T-helper 1 cell (primary cell): ENCODE measurements around the gene SENP5.
"Not testable (repeated sequence)": the region's sequence is repeated elsewhere in the genome, so short reads cannot be mapped to it uniquely, and the experiment has no call there.

Experiments
- DNase-seq, 5 donors: peaks; one replicate each; pipeline ENCODE4 v3.0.0-alpha.2; 2012 to 2020
- total RNA-seq, 4 donors: gene quantifications; one replicate each; lab custom pipeline; 2026; lab: John Stamatoyannopoulos, UW

The SENP5 gene, protein sequence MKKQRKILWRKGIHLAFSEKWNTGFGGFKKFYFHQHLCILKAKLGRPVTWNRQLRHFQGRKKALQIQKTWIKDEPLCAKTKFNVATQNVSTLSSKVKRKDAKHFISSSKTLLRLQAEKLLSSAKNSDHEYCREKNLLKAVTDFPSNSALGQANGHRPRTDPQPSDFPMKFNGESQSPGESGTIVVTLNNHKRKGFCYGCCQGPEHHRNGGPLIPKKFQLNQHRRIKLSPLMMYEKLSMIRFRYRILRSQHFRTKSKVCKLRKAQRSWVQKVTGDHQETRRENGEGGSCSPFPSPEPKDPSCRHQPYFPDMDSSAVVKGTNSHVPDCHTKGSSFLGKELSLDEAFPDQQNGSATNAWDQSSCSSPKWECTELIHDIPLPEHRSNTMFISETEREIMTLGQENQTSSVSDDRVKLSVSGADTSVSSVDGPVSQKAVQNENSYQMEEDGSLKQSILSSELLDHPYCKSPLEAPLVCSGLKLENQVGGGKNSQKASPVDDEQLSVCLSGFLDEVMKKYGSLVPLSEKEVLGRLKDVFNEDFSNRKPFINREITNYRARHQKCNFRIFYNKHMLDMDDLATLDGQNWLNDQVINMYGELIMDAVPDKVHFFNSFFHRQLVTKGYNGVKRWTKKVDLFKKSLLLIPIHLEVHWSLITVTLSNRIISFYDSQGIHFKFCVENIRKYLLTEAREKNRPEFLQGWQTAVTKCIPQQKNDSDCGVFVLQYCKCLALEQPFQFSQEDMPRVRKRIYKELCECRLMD
- 97.7 to 114 (median 104) reads per million in 4 donors for total RNA-seq

DNA sequence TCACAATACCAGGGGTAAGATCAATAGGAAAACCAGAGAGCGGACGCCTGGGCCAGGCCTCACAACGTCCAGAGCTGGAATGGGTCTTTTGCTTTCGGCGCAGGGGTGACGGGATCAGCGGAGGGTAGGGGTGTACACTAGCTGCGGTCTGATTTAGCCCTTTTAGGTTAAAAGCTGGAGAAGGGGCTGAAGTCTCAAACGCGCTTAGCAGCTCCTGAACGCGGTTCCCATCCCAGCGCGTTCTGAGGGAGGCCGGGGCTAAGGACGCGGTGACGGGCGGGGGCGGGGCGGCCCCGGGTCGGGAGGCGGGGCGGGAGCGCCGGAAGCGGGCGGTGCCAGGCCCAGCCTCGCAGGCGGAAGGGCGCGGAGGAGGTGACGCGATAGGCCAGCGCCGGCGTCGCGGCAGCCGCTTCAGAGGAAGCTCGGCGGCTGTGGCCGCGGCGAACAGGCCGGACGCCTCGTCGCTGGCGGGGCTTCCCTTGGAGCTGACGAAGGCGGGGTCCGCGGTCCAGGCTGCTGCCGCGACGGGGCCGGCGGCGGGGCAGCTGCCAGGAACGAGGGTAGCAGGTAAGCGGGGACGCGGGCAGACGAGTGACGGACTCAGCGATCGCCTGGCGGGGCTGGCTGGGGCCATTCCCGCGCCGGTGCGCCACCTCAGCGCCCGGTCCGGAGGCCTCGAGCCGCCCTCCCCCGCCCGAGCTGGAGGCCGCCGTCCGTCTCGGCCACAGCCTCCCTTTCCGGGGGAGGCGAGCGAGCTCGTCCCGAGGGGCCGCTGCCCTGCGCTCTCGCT is at the start of gene SENP5:
SENP5 (plus strand) TSS at position 414 of the 790 bp plus-strand sequence. CDS start 17,262 bp downstream, outside the sequence.
- peak; percentile 79 to 91 (median 83) for DNase-seq

DNA sequence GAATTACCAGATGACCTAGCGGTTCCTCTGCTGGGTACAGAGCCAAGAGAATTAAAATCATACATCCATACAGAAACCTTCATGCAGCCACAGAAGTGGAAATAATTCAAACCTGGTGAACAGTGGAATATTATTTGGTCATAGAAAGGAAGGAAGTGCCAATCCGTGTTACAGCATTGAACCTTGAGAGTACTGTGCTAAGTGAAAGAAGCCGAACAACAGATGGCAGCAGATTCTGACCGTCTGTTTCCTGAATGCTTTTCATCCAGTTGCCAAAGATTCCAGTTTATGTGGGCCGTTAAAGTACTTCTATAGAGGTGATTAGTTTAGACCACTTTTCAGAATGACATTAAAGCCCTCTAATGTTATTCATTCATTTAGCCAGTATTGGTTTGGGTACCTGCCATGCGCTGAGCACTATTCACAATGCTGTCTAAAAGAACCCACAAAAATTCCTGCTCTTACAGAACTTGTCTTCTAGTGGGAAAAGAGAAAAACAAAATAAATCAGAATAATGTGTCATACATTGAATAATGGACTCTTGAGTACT is 45.8 kb upstream of the SENP5 start:
- no peak for DNase-seq

DNA sequence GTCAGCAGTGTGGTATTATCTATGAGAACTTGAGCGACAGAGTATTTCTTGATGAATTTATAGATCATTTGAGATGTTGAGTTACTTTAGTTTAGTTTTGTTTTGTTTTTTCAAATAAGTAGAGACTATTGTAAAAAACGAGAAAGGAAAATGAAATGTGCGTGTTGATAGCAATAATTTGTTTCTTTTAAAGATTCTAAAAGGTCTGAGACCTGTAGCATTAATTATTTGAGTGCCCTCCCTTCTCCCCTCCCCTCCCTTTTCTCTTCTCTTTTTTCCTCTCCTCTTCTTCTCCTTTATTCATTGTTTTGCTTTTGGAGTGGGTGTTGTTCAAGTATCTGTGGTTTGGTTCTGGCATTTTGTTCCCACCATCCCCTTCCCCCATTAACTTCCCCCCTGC is 38.1 kb upstream of the SENP5 start:
- DNase-seq, result not testable (repeated sequence)

DNA sequence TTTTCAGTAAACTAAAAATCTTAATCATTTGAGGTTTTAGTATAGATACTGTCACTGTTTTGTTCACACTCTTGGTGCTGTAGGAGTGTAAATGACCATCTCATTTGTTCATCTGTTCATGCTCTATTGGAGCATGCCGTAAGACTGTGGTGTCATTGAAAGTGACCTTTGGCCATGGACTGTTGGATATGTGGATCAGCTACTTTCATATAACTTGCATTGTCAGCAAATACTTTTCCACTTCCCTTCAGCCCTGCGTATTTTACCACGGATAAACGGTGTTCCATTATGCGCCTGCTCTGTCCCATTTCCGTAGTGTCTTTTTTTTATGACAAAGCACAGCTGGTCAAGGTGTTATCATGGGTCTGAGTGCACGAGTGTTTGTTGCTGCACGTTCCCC is 32.6 kb upstream of the SENP5 start:
- DNase-seq, result no peak

DNA sequence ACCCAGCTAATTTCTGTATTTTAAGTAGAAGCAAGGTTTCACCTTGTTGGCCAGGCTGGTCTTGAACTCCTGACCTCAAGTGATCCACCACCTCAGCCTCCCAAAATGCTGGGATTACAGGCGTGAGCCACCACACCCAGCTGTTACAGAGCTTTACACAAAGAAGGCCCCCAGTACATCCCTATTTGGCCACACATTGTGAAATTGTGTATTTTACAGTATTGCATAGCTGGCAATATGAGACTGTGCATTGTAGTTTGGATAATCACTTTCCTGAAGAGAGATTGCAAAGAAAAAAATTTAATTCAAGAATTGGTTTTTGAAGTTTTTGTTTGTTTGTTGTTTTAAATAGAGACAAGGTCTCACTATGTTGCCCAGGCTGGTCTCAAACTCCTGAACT is 31.1 kb upstream of the SENP5 start:
- not testable (repeated sequence) for DNase-seq

DNA sequence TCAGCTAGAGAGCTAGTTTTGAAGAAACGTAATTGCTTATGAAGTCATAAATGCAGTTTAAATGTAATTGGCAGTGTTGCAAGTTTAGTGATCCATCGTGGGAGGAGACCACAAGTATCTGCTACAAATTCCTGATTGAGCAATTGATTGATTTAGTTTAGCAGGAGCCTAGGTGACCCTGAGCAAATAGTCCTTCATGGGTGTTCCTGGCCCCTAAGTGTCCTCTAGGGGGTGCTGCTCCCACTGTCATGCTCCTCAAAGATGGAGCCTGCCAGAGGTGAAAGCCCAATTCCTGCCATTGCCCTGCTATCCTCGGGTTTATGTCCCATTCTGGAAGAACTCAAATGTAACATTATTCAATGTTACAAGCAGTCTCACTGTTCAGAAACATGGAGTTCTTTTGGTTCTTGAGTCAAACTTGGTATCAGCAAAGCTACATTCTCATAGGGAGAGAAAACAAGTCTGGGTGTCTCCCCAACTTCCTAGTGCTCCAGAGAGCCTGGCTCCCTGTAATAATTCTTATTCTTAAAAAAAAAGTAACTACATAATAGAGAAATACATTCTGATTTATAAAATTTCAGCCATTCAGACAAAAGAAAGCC is 29.8 kb upstream of the SENP5 start:
- peak; percentile 44 to 68 (median 58) for DNase-seq

DNA sequence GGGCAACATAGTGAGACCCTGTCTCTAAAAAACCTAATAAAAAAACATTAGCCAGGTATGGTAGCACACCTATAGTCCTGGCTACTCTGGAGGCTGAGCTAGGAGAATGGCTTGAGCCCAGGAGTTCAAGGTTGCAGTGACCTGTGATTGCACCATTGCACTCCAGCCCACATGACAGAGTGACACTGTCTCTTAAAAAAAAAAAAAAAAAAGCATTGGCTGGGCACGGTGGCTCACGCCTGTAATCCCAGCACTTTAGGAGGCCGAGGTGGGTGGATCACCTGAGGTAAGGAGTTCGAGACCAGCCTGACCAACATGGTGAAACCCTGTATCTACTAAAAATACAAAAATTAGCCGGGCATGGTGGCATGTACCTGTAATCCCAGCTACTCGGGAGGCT is 28.4 kb upstream of the SENP5 start:
- DNase-seq, result not testable (repeated sequence)

DNA sequence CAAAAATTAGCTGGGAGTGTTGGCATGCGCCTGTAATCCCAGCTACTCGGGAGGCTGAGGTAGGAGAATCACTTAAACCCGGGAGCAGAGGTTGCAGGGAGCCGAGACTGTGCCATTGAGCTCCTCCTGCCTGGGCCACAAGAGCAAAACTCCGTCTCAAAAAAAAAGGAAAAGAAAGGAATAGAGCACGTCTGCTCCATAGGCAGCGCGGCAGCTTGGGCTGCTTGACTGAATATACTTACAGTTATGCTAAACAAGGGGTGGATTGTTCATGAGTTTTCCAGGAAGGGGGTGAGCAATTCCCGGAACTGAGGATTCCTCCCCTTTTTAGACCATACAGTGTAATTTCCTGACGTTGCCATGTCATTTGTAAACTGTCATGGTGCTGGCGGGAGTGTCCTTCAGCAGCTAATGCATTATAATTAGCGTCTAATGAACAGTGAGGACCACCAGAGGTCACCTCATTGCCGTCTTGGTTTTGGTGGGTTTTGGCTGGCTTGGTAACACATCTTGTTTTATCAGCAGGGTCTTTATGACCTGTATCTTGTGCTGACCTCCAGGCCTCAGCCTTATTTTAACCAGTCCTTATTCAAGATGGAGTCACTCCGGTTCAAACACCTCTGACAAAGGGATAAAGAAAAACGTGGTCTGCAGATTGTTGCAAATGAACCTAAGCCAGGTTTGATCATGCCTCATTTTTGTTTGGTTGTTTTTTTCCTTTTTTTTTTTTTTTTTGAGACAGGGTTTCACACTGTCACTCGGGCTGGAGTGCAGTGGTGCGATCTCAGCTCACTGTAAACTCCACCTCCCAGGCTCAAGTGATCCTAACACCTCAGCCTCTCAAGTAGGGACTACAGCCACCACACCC is 24.9 kb upstream of the SENP5 start:
- peak in 1 of 5 donors; percentile 22 for DNase-seq

DNA sequence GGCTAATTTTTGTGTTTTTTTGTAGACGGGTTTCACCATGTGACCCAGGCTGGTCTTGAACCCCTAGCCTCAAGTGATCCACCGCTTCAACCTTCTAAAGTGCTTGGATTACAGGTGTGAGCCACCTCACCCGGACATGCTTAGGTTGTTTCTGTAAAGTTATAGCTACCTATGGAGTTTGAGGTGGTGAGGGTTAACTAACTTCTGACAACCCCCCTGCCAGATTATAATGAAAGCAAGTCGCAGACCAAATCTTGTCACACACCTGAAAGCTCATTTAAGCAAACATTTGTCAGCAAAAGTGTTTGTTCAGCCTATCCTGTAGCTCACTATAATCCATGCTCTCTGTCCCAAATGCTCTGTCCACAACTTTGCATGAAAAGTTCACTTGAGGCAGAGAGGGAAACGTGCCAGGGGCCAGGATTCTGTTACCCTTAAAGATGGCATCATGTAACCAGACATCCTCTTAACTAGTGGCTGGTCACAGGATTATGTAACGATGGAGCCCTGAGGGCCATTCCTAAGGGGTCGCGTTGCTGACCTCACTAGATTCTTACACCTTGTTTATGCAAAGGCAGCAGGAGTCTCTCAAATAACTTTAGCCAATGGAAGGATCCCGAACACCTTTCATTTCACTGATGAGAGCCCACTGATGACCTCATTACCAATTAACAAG is 24.1 kb upstream of the SENP5 start:
- no peak for DNase-seq

DNA sequence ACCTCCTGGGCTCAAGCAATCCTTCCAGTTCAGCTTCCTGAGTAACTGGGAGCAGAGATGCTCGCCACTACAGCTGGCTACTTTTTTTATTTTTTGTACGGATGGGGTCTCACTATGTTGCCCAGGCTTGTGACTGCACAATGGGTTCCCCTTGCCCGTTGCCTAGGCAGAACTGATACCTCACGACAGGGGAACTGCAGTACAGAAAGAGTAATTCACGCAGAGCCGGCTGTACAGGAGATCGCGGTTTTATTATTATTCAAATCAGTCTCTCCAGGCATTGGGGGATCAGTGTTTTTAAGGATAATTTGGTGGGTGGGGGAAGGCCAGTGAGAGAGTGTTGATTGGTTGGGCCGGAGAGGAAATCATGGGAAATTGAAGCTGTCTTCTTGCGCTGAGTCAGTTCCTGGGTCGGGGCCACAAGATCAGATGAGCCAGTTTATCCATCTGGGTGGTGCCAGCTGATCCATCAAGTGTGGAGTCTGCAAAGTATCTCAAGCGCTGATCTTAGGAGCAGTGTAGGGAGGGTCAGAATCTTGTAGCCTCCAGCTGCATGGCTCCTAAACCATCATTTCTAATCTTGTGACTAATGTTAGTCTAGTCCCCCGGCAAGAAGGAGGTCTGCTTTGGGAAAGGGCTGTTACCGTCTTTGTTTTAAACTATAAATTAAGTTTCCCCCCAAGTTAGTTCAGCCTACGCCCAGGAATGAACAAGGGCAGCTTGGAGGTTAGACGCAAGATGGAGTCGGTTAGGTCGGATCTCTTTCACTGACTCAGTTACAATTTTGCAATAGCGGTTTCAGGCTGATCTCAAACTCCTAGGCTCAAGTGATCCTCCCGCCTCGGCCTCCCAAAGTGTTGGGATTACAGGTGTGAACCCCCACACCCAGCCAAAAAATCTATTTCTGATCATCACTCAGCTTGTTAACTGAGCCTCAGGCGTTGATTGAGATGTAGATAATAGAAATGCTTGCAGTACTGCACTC is 23.2 kb upstream of the SENP5 start:
- not testable (repeated sequence) for DNase-seq

DNA sequence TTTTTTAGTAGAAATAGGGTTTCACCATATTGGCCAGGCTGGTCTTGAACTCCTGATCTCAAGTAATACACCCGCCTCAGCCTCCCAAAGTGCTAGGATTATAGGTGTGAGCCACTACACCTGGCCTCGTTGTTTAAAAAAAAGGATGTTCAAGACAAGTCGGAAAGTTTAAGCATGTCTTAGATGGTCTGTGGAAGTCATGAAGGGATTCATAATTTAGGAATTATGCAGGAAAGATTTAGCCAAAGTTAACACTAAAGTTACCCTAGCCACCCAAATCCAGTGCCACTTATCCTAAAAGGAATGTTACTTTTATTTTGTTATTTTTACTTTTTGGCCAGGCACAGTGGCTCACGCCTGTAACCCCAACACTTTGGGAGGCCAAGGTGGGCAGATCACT is 19.3 kb upstream of the SENP5 start:
- not testable (repeated sequence) for DNase-seq

DNA sequence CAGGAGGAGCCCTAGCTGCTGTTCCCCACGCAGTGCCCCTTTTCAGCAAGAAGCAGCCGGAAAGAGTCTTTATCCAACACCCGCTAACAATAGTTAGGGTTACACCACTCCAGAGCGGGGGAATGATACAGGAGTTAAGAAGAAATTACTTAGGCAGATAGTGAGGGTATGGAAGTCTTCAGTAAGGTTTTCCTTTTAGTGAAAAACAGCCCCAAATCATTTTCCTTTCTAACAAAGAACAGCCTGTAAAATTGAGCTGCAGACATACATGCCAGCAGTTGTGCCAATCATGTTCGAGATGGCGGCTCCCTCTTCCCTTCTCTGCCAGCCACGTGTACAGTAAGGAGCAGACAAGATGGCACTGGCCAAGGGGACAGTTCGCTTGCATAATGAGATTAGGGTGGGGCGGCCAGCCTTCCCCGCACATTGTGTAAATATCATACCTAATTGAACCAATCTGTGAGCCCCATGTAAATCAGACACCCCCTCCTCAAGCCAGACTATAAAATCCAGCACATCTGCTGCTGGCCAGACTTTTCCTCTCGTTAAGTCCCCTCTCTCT is 18.5 kb upstream of the SENP5 start:
- no peak for DNase-seq

DNA sequence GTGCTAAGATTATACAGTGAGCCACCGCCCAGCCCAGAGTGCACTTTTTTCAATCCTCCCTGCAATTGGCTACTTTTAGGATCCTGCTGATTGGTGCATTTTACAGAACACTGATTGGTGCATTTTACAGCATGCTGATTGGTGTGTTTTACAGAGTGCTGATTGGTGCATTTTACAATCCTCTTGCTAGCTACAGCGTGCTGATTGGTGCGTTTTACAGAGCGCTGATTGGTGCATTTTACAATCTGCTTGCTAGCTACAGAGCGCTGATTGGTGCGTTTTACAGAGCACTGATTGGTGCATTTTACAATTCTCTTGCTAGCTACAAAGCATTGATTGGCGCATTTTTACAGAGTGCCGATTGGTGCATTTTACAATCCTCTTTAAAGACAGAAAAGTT is 4.7 kb upstream of the SENP5 start:
- DNase-seq, result not testable (repeated sequence)

DNA sequence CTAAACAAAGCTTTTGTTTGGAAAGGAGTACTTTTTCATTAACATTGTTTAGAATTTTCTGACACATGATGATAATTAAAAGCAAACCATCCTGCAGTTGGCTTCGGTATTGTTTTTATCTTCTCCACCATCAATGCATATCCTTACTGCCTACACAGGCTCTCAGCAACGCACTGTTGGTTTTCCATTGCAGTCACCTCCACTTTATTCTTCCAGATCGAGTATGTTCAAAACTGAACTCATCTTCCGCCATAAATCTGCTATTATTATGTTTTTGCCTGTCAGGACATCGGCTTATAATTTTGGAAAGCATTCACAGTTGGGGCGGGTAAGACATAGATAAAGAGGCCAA is 589 bp upstream of the SENP5 start:
- DNase-seq, result no peak

DNA sequence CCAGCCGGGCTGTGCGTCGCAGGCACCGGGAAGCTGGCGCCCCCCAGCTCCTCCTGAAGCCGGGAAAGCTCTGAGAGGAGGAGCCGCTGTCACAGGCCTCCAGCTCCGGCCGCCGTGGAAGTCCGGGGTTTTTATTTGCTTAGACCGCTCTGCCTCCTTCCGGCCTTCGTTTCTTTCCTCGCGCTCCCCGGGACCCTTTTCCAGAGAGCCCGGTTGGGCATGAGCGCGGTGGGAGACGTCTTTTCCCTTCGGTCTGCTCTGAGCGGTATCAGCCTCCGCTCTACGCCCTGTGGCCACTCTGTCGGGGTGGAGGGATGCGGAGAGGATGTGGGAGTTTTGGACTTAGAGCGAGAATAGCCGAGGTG is 559 bp downstream of the SENP5 start:
- peak in 3 of 5 donors; percentile 5 to 10 (median 5) for DNase-seq

DNA sequence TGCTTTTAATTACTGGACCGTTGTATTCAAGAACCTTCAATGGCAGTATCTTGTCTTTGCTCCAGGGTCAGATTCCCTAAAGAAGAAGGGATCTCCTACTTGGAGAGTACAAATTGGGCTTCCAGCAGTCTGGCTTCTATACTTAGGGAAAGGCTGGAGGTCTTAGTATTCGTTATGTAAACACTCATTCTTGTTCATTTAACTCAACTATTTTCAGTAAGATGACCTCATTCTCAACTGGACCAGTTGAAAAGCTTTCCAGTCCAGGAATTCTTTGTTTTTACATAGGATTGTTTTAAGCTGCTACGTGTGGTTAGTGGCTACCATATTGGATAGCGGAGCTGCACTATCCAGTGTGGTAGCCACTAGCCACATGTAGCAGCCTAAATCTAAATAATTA is 4.6 kb downstream of the SENP5 start:
- no peak for DNase-seq

DNA sequence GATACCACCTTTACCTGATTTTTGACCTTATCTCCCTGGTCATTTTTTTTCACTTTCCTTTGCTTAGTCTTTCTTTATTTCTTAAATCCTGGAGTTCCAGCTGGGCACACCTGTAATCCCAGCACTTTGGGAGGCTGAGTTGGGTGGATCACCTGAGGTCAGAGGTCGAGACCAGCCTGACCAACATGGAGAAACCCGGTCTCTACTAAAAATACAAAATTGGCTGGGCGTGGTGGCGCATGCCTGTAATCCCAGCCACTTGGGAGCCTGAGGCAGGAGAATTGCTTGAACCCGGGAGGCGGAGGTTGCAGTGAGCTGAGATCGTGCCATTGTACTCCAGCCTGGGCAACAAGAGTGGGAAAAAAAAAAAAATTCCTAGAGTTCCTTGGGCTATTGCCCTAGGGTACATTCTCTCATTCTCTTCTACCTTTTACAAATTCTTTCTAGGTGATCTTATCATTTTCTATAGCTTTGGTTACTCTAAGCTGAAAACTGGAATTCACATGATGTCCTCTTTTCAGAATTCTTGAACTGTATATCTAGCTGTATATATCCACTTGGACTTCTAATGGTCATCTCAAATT is 6.9 kb downstream of the SENP5 start:
- not testable (repeated sequence) for DNase-seq

DNA sequence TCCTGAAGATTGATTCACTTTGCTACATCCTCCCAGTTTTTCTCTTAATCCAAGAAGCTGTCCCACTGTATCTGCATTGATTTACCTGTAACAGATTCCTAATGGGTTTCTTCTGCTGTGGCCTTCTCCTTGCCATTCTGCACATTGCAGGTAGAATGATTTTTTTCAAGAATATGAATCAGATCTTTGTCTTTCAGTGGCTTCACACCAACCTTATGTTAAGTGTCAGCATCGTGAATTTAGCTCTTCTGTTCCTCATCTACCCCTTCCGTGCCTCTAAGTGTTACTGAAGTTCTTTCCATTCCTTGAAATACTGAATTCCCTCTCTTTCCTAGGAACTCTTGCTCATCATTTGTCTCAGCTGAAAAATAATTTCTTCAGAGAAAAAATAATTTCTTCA is 7.5 kb downstream of the SENP5 start:
- DNase-seq, result no peak

DNA sequence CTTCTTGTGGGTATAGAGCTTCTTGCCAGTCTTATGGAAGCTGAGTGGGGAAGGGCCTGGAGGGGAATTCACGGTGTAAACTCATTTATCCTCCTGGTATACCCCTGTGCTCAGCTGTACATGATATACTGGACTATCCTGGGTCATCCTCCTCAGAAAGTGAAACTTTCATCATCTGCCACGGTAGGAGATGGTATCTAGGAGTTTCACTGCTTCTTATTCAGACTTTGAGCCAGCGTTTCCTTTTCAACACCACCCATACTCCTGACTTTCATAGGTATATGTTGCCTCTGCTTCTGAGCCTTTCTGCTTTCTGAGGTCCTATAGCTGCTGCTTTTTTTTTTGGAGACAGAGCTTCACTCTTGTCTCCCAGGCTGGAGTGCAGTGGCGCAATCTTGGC is 15.6 kb downstream of the SENP5 start:
- peak in 1 of 5 donors; percentile 40 for DNase-seq
